H1 (cell line): Measurements from ENCODE around the gene LPAR2. TPM values are rescaled to one million over a fixed set of nuclear protein-coding genes. Genes with fewer than 3 reads are reported as not detected.

Source experiments
- CTCF ChIA-PET: fragments of 300-600 bp; sonication (Branson Sonifier 250); formaldehyde crosslinking; loops from one replicate; lab custom pipeline; 2021; ENCODE audit not compliant: partially characterized antibody; lab: Charles Lee
- POLR2A ChIA-PET: fragments of 300-600 bp; sonication (Branson Sonifier 250); formaldehyde crosslinking; loops from one replicate; lab custom pipeline; 2021; ENCODE audit warnings: inconsistent platforms; ENCODE audit not compliant: partially characterized antibody; lab: Charles Lee
- DNase-seq, 2 experiments: peaks; one replicate each; pipeline versions ENCODE4 v3.0.0 to v3.0.0-alpha.2; 2010 to 2022; ENCODE audit warnings: low spot score in 2 of 2, low read depth in 1 of 2, mixed read lengths in 1 of 2
- FAIRE-seq: peaks from 2 replicates; lab custom pipeline; 2011; peaks lifted over from hg19 to GRCh38; lab: Jason Lieb, UNC
- H2AFZ ChIP-seq: 2 replicates; pipeline ENCODE4 v1.8.1; 2012; ENCODE audit warnings: low read length, inconsistent platforms
- H2AK5ac ChIP-seq: 2 replicates; pipeline ENCODE4 v1.6.1; 2013; ENCODE audit warnings: low read depth, low read length
- H2BK120ac ChIP-seq: replicated peaks from 2 replicates; pipeline ENCODE3; 2013; ENCODE audit warnings: low read depth, low read length, inconsistent platforms
- H2BK12ac ChIP-seq: 2 replicates; pipeline ENCODE4 v1.6.1; 2013; ENCODE audit warnings: low read depth, low read length
- H2BK15ac ChIP-seq: 2 replicates; pipeline ENCODE4 v1.6.1; 2013; ENCODE audit warnings: low read length
- H2BK20ac ChIP-seq: 2 replicates; pipeline ENCODE4 v1.6.1; 2013; ENCODE audit warnings: low read length
- H2BK5ac ChIP-seq: 2 replicates; pipeline ENCODE4 v1.6.1; 2013; ENCODE audit warnings: low read depth, low read length
- H3K14ac ChIP-seq: 2 replicates; pipeline ENCODE4 v1.6.1; 2013; ENCODE audit warnings: inconsistent platforms; ENCODE audit not compliant: insufficient read length
- H3K18ac ChIP-seq: 2 replicates; pipeline ENCODE4 v1.6.1; 2013; ENCODE audit warnings: low read length; ENCODE audit errors: extremely low read depth
- H3K23ac ChIP-seq: 2 replicates; pipeline ENCODE4 v1.6.1; 2013; ENCODE audit warnings: inconsistent platforms; ENCODE audit not compliant: insufficient read length
- H3K23me2 ChIP-seq: 2 replicates; pipeline ENCODE4 v1.6.1; 2013; ENCODE audit warnings: low read depth, low read length
- H3K27ac ChIP-seq: 2 replicates; pipeline ENCODE4 v1.6.1; 2011; ENCODE audit warnings: low read depth, low read length, inconsistent platforms
- H3K27me3 ChIP-seq, 4 experiments: replicated peaks in 1 of 4; 1 replicate in 1 of 4; 2 replicates in 3 of 4; pipeline versions ENCODE4 v1.6.1 to v1.8.1; 2011 to 2013; ENCODE audit warnings: low read length in 3 of 4, mild to moderate bottlenecking in 3 of 4, inconsistent platforms in 2 of 4, mixed read lengths in 2 of 4, moderate library complexity in 1 of 4; ENCODE audit not compliant: control insufficient read depth in 3 of 4, insufficient read depth in 3 of 4; ENCODE audit errors: extremely low read depth in 1 of 4
- H3K36me3 ChIP-seq, 4 experiments: 2 replicates each; pipeline versions ENCODE4 v1.6.1 to v1.8.1; 2011 to 2013; ENCODE audit warnings: mild to moderate bottlenecking in 4 of 4, low read length in 3 of 4, moderate library complexity in 2 of 4, control low read depth in 1 of 4, inconsistent platforms in 1 of 4; ENCODE audit not compliant: insufficient read depth in 4 of 4, control insufficient read depth in 2 of 4
- H3K4ac ChIP-seq: replicated peaks from 2 replicates; pipeline ENCODE3; 2013; ENCODE audit warnings: low read length, low read depth, mixed read lengths, inconsistent platforms; ENCODE audit not compliant: insufficient read length
- H3K4me1 ChIP-seq, 4 experiments: replicated peaks in 1 of 4; 1 replicate in 1 of 4; 2 replicates in 3 of 4; pipeline versions ENCODE4 v1.6.1 to v1.8.1; 2011 to 2013; ENCODE audit warnings: low read length in 3 of 4, inconsistent platforms in 2 of 4, mixed read lengths in 1 of 4; ENCODE audit not compliant: insufficient read depth in 4 of 4, control insufficient read depth in 3 of 4
- H3K4me2 ChIP-seq, 2 experiments: 2 replicates each; pipeline versions ENCODE4 v1.6.1 to v1.8.1; 2011 to 2013; ENCODE audit warnings: low read depth in 2 of 2, low read length in 2 of 2, control low read depth in 1 of 2, inconsistent platforms in 1 of 2, mild to moderate bottlenecking in 1 of 2; ENCODE audit not compliant: insufficient read depth in 1 of 2
- H3K4me3 ChIP-seq, 4 experiments: fragments of 200-600, 300-600 bp in 1 of 4; sonication (generic), shearing (Covaris generic), sonication (Bioruptor Twin) in 1 of 4; 2 replicates each; pipeline versions ENCODE4 v1.5.1 to v1.8.1; 2011 to 2016; ENCODE audit warnings: low read length in 4 of 4, low read depth in 3 of 4, control low read depth in 2 of 4, inconsistent platforms in 2 of 4, mild to moderate bottlenecking in 2 of 4, mixed read lengths in 1 of 4, moderate library complexity in 1 of 4; ENCODE audit not compliant: insufficient read depth in 2 of 4; ENCODE audit errors: extremely low read depth in 1 of 4
- H3K56ac ChIP-seq: replicated peaks from 2 replicates; pipeline ENCODE3; 2013; ENCODE audit warnings: low read depth, mild to moderate bottlenecking, mixed read lengths, low read length, inconsistent platforms; ENCODE audit not compliant: insufficient read length
- H3K79me1 ChIP-seq: 2 replicates; pipeline ENCODE4 v1.6.1; 2013; ENCODE audit warnings: low read depth, low read length, control low read depth
- H3K79me2 ChIP-seq, 2 experiments: 2 replicates each; pipeline versions ENCODE4 v1.6.1 to v1.8.1; 2012 to 2013; ENCODE audit warnings: low read length in 2 of 2, mild to moderate bottlenecking in 2 of 2, inconsistent platforms in 1 of 2; ENCODE audit not compliant: insufficient read depth in 2 of 2, control insufficient read depth in 1 of 2
- H3K9ac ChIP-seq, 4 experiments: replicated peaks in 1 of 4; 1 replicate in 1 of 4; 2 replicates in 3 of 4; pipeline versions ENCODE4 v1.6.1 to v1.8.1; 2011 to 2013; ENCODE audit warnings: low read depth in 3 of 4, low read length in 3 of 4, control low read depth in 2 of 4, mild to moderate bottlenecking in 2 of 4, moderate library complexity in 2 of 4, inconsistent platforms in 1 of 4; ENCODE audit errors: extremely low read depth in 1 of 4
- H3K9me3 ChIP-seq, 2 experiments: 2 replicates each; pipeline versions ENCODE4 v1.6.1 to v1.8.1; 2012 to 2013; ENCODE audit warnings: mild to moderate bottlenecking in 2 of 2, moderate library complexity in 2 of 2, control low read depth in 1 of 2, inconsistent platforms in 1 of 2, low read depth in 1 of 2, low read length in 1 of 2, mixed read lengths in 1 of 2; ENCODE audit not compliant: insufficient read depth in 2 of 2
- H4K20me1 ChIP-seq, 2 experiments: replicated peaks in 1 of 2; 2 replicates each; pipeline versions ENCODE3 to v1.8.1; 2011 to 2013; ENCODE audit warnings: inconsistent platforms in 2 of 2, low read length in 2 of 2, mild to moderate bottlenecking in 1 of 2; ENCODE audit not compliant: insufficient read depth in 2 of 2, control insufficient read depth in 1 of 2
- H4K5ac ChIP-seq: 2 replicates; pipeline ENCODE4 v1.6.1; 2013; ENCODE audit warnings: low read length, low read depth, mixed read lengths, inconsistent platforms; ENCODE audit not compliant: insufficient read length
- H4K8ac ChIP-seq: 2 replicates; pipeline ENCODE4 v1.8.0; 2013; ENCODE audit warnings: mild to moderate bottlenecking, moderate library complexity, low read length, inconsistent platforms; ENCODE audit not compliant: insufficient read depth; ENCODE audit errors: extremely low read depth
- H4K91ac ChIP-seq: replicated peaks from 2 replicates; pipeline ENCODE3; 2013; ENCODE audit warnings: low read length, mixed read lengths, inconsistent platforms; ENCODE audit not compliant: insufficient read length
- whole genome bisulfite sequencing, 2 experiments: shearing (Covaris generic) in 1 of 2; methylation state at CpG; one replicate each; pipeline versions ENCODE4 v1.1.6 to v1.1.7; 2013 to 2015; ENCODE audit warnings: low lambda C conversion rate in 2 of 2, mixed read lengths in 2 of 2, inconsistent platforms in 1 of 2, low coverage in 1 of 2, missing lambda C conversion rate in 1 of 2; ENCODE audit not compliant: insufficient replicate concordance in 2 of 2, insufficient coverage in 1 of 2, insufficient read length in 1 of 2; ENCODE audit errors: extremely low coverage in 1 of 2, missing lambda C conversion rate in 1 of 2; 5-methylcytosine and 5-hydroxymethylcytosine counted together
- polyA plus RNA-seq, 7 experiments: library from polyadenylated mRNA; depleted of rRNA in 3 of 7; stranded (reverse) in 5 of 7; unstranded in 2 of 7; fragments of >200 nt in 5 of 7; fragments of 200-250 nt in 2 of 7; gene quantifications; 1 replicate in 5 of 7; 2 replicates in 1 of 7; 4 replicates in 1 of 7; pipeline versions ENCODE4 v1.2.1 to v1.2.3, GENCODE V29; 2011 to 2013; ENCODE audit warnings: missing spikeins in 2 of 7, mixed read lengths in 2 of 7
- total RNA-seq: library from RNA; stranded (reverse); fragmentation: NEBNext Ultra II Directional; extraction: Animal tissue kit (Norgen Biotek cat#: 25700); gene quantifications from 2 replicates; pipeline ENCODE4 v1.2.1, GENCODE V29; 2021

The LPAR2 gene
- total and polyA plus RNA-seq, 2 of the 8 experiments (the other 6 are each of a cell fraction or from before 2014, with no cell fraction given): 47.6 to 70.2 TPM

- Histone ChIP-seq H3K9me3 (no peaks in the 10 kb centered on the region), H3K27ac (no peak within 1 kb of the TSS), H3K23me2 (peaks cover 7% of the 10 kb centered on the region; the same call in 1 of the 2 replicates), H2BK20ac (no peak within 1 kb of the TSS), H3K23ac (no peak within 1 kb of the TSS), H2AFZ (no peak within 1 kb of the TSS; the same call in 1 of the 2 replicates), H3K4me2 (peak within 1 kb of the TSS; percentile 64 to 92), H3K27me3 (peaks cover 0 to 5% (median 3%) of the 10 kb centered on the region in 4 experiments; a peak in 6 of 7 replicates), H2BK15ac (peak within 1 kb of the TSS; percentile 72; the same call in 1 of the 2 replicates), H3K4me1 (0 out of 7 replicates have a peak, but pooled peaks cover 0 to 3% (median under 1%) of the 10 kb centered on the region in 4 experiments), H4K5ac (no peak within 1 kb of the TSS), H2BK120ac (no peak within 1 kb of the TSS), H3K79me1 (no peaks in the 10 kb centered on the region), H3K56ac (peak within 1 kb of the TSS; percentile 21), H2AK5ac (no peak within 1 kb of the TSS), H4K8ac (peak within 1 kb of the TSS; percentile 90), H2BK5ac (no peak within 1 kb of the TSS), H3K14ac (no peak within 1 kb of the TSS), H4K91ac (peak within 1 kb of the TSS; percentile 91), H3K18ac (peak within 1 kb of the TSS; percentile 38; the same call in 1 of the 2 replicates), H3K9ac (no peak within 1 kb of the TSS; a peak in 2 of 7 replicates), H3K36me3 (no peaks in the 10 kb centered on the region), H3K4ac (no peak within 1 kb of the TSS), H4K20me1 (peaks cover 0 to 5% of the 10 kb centered on the region in 2 experiments), H2BK12ac (no peak within 1 kb of the TSS), H3K79me2 (no peaks in the 10 kb centered on the region), H3K4me3 (peak within 1 kb of the TSS; percentile 54 to 69 (median 60))
- ChIA-PET CTCF (interaction anchor here (0.9 kb wide), 1 partner anchor 83 kb away, joined by 3 read pairs; no protein-coding TSS in a partner anchor), POLR2A (interaction anchor here (0.7 to 4.9 kb wide), 8 partner anchors 9 to 108 kb away, joined by 3 to 46 read pairs (median 3); partner anchors contain the start of gene LPAR2)
- 11% methylated on average over 46 of the region's 80 CpGs; no CpG with 5 or more reads in 1 of the 2 experiments for WGBS, 2 experiments
- no peak for FAIRE-seq
- peak; percentile 91 to 99 for DNase-seq
These were observed 9.6 kb downstream of the LPAR2 start, which contains the start of gene PBX4 for GRCh38 chr19:19618219-19619051. Gene PBX4, minus strand, starts transcription at chr19:19618687. Its CDS starts 58 bp downstream, at chr19:19618629.
